ENCODE measurements around the gene NRXN3. TPM values are rescaled to one million over a fixed set of nuclear protein-coding genes. Genes with fewer than 3 reads are reported as not detected.

NRXN3 gene
- total RNA-seq, 1 donor: 2.5 TPM

DNA sequence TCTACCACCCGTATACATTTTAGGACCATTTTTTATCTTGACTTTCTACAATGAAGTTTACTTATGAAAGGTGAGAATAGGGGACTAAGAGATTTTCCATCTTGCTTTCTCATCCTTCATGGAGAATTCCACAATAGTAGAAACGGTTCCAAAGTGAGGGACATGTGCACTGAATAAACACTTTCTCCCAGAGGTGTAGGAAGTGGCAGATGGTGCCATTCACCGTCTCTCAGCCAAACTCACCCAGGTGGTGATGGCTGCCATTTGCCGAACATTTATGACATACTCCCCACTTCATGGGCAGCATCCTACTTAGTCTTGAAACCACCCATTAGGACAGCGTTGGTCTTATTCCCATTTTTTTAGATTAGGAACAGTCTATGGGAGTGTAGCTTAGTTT lies 1500.6 kb downstream of the NRXN3 start:
- Histone ChIP-seq H3K27me3 (ENCODE audit: insufficient read depth, low read length) (no peaks in the 10 kb centered on the region), H3K4me1 (ENCODE audit: insufficient read depth, low read length) (no peaks in the 10 kb centered on the region), H3K4me2 (ENCODE audit: insufficient read depth, low read length) (no peak overlapping the region), H3K9me3 (ENCODE audit: low read depth, low read length) (no peaks in the 10 kb centered on the region), H3K27ac (ENCODE audit: low read depth, low read length) (no peak overlapping the region), H3K79me2 (ENCODE audit: insufficient read depth, low read length) (no peaks in the 10 kb centered on the region), H4K20me1 (ENCODE audit: insufficient read depth, low read length) (no peaks in the 10 kb centered on the region), H2AFZ (ENCODE audit: low read length) (no peak overlapping the region), H3K36me3 (ENCODE audit: insufficient read depth, low read length) (no peaks in the 10 kb centered on the region), H3K4me3 (ENCODE audit: insufficient read depth, low read length) (no peak overlapping the region)
- no peak for DNase-seq (ENCODE audit: insufficient read length, low spot score, missing footprints)
- TF ChIP-seq, protein P1, sequence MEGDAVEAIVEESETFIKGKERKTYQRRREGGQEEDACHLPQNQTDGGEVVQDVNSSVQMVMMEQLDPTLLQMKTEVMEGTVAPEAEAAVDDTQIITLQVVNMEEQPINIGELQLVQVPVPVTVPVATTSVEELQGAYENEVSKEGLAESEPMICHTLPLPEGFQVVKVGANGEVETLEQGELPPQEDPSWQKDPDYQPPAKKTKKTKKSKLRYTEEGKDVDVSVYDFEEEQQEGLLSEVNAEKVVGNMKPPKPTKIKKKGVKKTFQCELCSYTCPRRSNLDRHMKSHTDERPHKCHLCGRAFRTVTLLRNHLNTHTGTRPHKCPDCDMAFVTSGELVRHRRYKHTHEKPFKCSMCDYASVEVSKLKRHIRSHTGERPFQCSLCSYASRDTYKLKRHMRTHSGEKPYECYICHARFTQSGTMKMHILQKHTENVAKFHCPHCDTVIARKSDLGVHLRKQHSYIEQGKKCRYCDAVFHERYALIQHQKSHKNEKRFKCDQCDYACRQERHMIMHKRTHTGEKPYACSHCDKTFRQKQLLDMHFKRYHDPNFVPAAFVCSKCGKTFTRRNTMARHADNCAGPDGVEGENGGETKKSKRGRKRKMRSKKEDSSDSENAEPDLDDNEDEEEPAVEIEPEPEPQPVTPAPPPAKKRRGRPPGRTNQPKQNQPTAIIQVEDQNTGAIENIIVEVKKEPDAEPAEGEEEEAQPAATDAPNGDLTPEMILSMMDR (IDR thresholded peaks at IDR 0.05; ENCODE audit: extremely low read depth, low read depth, low read length): no peak

DNA sequence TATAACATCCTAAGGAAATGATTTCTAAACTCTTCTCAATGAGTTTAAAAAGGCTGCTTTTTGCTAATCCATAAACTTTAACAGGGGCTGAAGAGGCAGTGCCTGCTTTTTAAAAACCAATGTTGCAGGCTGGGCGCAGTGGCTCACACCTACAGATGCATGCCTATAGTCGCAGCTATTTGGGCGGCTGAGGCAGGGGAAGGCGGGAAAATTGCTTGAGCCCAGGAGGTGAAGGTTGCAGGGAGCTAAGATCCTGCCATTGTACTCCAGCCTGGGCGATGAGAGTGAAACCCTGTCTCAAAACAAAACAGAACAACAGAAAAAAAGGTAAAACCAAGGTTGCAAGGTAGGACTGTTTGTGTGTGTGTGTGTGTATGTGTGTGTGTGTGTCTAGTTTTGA lies 1509.9 kb downstream of the NRXN3 start:
- DNase-seq (ENCODE audit: insufficient read length, low spot score, missing footprints): no peak
- no peaks in the 10 kb centered on the region for H3K9me3 ChIP-seq (ENCODE audit: low read depth, low read length)
- H3K4me1 ChIP-seq (ENCODE audit: insufficient read depth, low read length): no peaks in the 10 kb centered on the region
- H3K4me3 ChIP-seq (ENCODE audit: insufficient read depth, low read length): no peak overlapping the region
- H3K36me3 ChIP-seq (ENCODE audit: insufficient read depth, low read length): no peaks in the 10 kb centered on the region
- no peaks in the 10 kb centered on the region for H3K27me3 ChIP-seq (ENCODE audit: insufficient read depth, low read length)
- TF ChIP-seq, protein P1 (IDR thresholded peaks at IDR 0.05; ENCODE audit: extremely low read depth, low read depth, low read length): no peak
- H2AFZ ChIP-seq (ENCODE audit: low read length): no peak overlapping the region
- no peak overlapping the region for H3K27ac ChIP-seq (ENCODE audit: low read depth, low read length)
- no peaks in the 10 kb centered on the region for H4K20me1 ChIP-seq (ENCODE audit: insufficient read depth, low read length)
- H3K4me2 ChIP-seq (ENCODE audit: insufficient read depth, low read length): no peak overlapping the region
- no peaks in the 10 kb centered on the region for H3K79me2 ChIP-seq (ENCODE audit: insufficient read depth, low read length)

DNA sequence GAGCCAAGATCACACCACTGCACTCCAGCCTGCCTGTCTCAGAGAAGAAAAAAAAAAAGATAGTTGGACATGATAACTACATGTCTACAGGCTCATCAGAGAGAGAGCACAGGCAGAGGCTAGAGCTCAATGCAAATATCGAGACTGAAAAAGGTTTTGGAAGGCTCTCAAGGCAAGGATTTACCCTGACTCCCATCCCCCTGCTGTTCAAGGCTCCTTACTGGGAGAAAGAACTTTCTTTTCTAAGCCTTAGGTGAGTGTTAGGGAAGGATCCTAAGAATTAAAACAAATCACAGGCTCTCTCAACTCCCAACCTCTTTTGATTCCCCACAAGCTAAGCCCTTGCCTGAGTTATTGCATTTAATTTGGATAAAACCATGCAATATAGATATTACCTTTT lies 1516.0 kb downstream of the NRXN3 start:
- Histone ChIP-seq H3K4me3 (ENCODE audit: insufficient read depth, low read length) (no peak overlapping the region), H3K36me3 (ENCODE audit: insufficient read depth, low read length) (no peaks in the 10 kb centered on the region), H3K4me2 (ENCODE audit: insufficient read depth, low read length) (no peak overlapping the region), H3K4me1 (ENCODE audit: insufficient read depth, low read length) (no peaks in the 10 kb centered on the region), H3K27ac (ENCODE audit: low read depth, low read length) (no peak overlapping the region), H3K79me2 (ENCODE audit: insufficient read depth, low read length) (no peaks in the 10 kb centered on the region), H3K27me3 (ENCODE audit: insufficient read depth, low read length) (no peaks in the 10 kb centered on the region), H2AFZ (ENCODE audit: low read length) (no peak overlapping the region), H4K20me1 (ENCODE audit: insufficient read depth, low read length) (no peaks in the 10 kb centered on the region), H3K9me3 (ENCODE audit: low read depth, low read length) (no peaks in the 10 kb centered on the region)
- DNase-seq (ENCODE audit: insufficient read length, low spot score, missing footprints): no peak
- TF ChIP-seq, protein P1 (IDR thresholded peaks at IDR 0.05; ENCODE audit: extremely low read depth, low read depth, low read length): no peak

DNA sequence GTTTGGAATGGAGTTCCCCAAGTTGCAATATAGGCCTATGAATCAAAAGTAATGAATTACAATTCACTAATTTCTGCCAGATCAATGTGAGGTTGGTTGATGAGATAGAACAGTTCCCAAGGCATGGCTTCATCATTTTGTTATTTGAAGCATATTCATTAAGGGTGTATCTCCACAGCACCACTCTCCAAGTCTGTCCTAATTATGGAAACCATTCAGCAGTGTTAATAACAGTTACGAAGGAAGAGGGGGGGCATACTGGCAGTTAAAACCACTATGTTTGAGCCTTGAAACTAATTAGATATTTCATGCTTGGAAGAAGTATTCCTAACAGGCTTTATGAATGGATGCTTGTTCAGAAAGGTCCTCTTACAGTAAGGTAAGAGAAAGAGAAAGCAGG lies 1520.8 kb downstream of the NRXN3 start:
- H3K27me3 ChIP-seq (ENCODE audit: insufficient read depth, low read length): no peaks in the 10 kb centered on the region

More for the DNA sequence above, 1520.8 kb downstream of the NRXN3 start:
- no peaks in the 10 kb centered on the region for H3K9me3 ChIP-seq (ENCODE audit: low read depth, low read length)
- H3K79me2 ChIP-seq (ENCODE audit: insufficient read depth, low read length): no peaks in the 10 kb centered on the region
- no peaks in the 10 kb centered on the region for H4K20me1 ChIP-seq (ENCODE audit: insufficient read depth, low read length)
- H3K27ac ChIP-seq (ENCODE audit: low read depth, low read length): no peak overlapping the region
- H3K4me2 ChIP-seq (ENCODE audit: insufficient read depth, low read length): no peak overlapping the region
- no peak for DNase-seq (ENCODE audit: insufficient read length, low spot score, missing footprints)
- TF ChIP-seq, protein P1 (IDR thresholded peaks at IDR 0.05; ENCODE audit: extremely low read depth, low read depth, low read length): no peak
- H3K4me3 ChIP-seq (ENCODE audit: insufficient read depth, low read length): no peak overlapping the region
- no peaks in the 10 kb centered on the region for H3K4me1 ChIP-seq (ENCODE audit: insufficient read depth, low read length)
- no peak overlapping the region for H2AFZ ChIP-seq (ENCODE audit: low read length)
- H3K36me3 ChIP-seq (ENCODE audit: insufficient read depth, low read length): no peaks in the 10 kb centered on the region

All from osteoblast (primary cell).